HepG2 (cell line): Measurements from ENCODE around the gene CRIP1. TPM values are rescaled to one million over a fixed set of nuclear protein-coding genes. Genes with fewer than 3 reads are reported as not detected.

ENCODE experiments used
- ATAC-seq: fragments of 200-7000 bp; cut with Tn5 transposase; 3 replicates; pipeline ENCODE4 v1.9.1; 2020; ENCODE audit warnings: mild to moderate bottlenecking, moderate library complexity
- BruUV-seq: library from RNA; stranded (reverse); fragments of 400-500 nt; replicated peaks from 2 replicates; lab custom pipeline; 2021; lab: Mats Ljungman, UMichigan
- CTCF ChIA-PET: fragments of 300-600 bp; formaldehyde crosslinking; extraction: SDS; loops from one replicate; lab custom pipeline; 2021; ENCODE audit warnings: low total read pairs, inconsistent platforms, low intra/inter-chr PET ratio; lab: Yijun Ruan, JAX
- POLR2A ChIA-PET: fragments of 350-600 bp; sonication (Branson Sonifier 250); formaldehyde crosslinking; loops from one replicate; lab custom pipeline; 2020; ENCODE audit warnings: antibody characterized with exemption, inconsistent platforms; lab: Yijun Ruan, JAX
- DNase-seq: peaks from one replicate; pipeline ENCODE4 v3.0.0-alpha.2; 2015; ENCODE audit warnings: low spot score
- FAIRE-seq: peaks from 3 replicates; lab custom pipeline; 2011; peaks lifted over from hg19 to GRCh38; lab: Jason Lieb, UNC
- H2AFZ ChIP-seq: one replicate; pipeline ENCODE4 v1.6.1; 2011; ENCODE audit warnings: low read length, inconsistent platforms
- H3K27ac ChIP-seq: fragments of 300-600 bp; 3 replicates; pipeline ENCODE4 v1.8.0; 2011; ENCODE audit warnings: mixed run types, mild to moderate bottlenecking, mixed read lengths, low read length, inconsistent platforms; ENCODE audit not compliant: insufficient read depth; ENCODE audit errors: extremely low read length
- H3K27me3 ChIP-seq, 2 experiments: fragments of 200-600 bp in 1 of 2; 2 replicates in 1 of 2; 3 replicates in 1 of 2; pipeline versions ENCODE4 v1.6.0 to v1.8.0; 2011; ENCODE audit warnings: low read length in 2 of 2, mild to moderate bottlenecking in 2 of 2, moderate library complexity in 2 of 2, inconsistent platforms in 1 of 2; ENCODE audit not compliant: insufficient read depth in 2 of 2, control insufficient read depth in 1 of 2
- H3K36me3 ChIP-seq, 2 experiments: fragments of 200-600 bp in 1 of 2; replicated peaks in 1 of 2; 2 replicates in 1 of 2; 3 replicates in 1 of 2; pipeline versions ENCODE4 v1.5.1 to v1.8.0; 2011; ENCODE audit warnings: low read length in 2 of 2, inconsistent platforms in 1 of 2; ENCODE audit not compliant: insufficient read depth in 2 of 2, control insufficient read depth in 1 of 2
- H3K4me1 ChIP-seq: 2 replicates; pipeline ENCODE4 v1.5.1; 2012; ENCODE audit warnings: low read length, inconsistent platforms; ENCODE audit not compliant: insufficient read depth
- H3K4me2 ChIP-seq: 2 replicates; pipeline ENCODE4 v1.6.0; 2011; ENCODE audit warnings: low read depth, low read length, inconsistent platforms
- H3K4me3 ChIP-seq, 3 experiments: fragments of 200-600 bp in 1 of 3; sonication (generic), shearing (Covaris generic) in 1 of 3; replicated peaks in 1 of 3; 2 replicates each; pipeline ENCODE4 v1.5.1; 2011 to 2016; ENCODE audit warnings: low read length in 3 of 3, inconsistent platforms in 2 of 3, low read depth in 2 of 3, mild to moderate bottlenecking in 2 of 3, control low read depth in 1 of 3, mixed read lengths in 1 of 3; ENCODE audit not compliant: insufficient read depth in 1 of 3
- H3K79me2 ChIP-seq: one replicate; pipeline ENCODE4 v1.6.1; 2011; ENCODE audit warnings: low read length, inconsistent platforms; ENCODE audit not compliant: insufficient read depth
- H3K9ac ChIP-seq: 2 replicates; pipeline ENCODE4 v1.6.0; 2011; ENCODE audit warnings: mild to moderate bottlenecking, low read depth, low read length, inconsistent platforms; ENCODE audit not compliant: insufficient read depth
- H3K9me3 ChIP-seq: 2 replicates; pipeline ENCODE4 v1.5.1; 2012; ENCODE audit warnings: mild to moderate bottlenecking, low read length
- H4K20me1 ChIP-seq: 2 replicates; pipeline ENCODE4 v1.6.0; 2011; ENCODE audit warnings: inconsistent platforms, mild to moderate bottlenecking, low read length, moderate library complexity; ENCODE audit not compliant: insufficient read depth
- EZH2 ChIP-seq: conservative IDR thresholded peaks from 2 replicates; pipeline ENCODE4 v1.6.1; 2012; ENCODE audit warnings: mild to moderate bottlenecking, low read depth, low read length, moderate library complexity
- FOXK2 ChIP-seq: fragments of 450-650 bp; IDR thresholded peaks from 2 replicates; pipeline ENCODE4 v1.6.1; 2016
- KDM1A ChIP-seq: IDR thresholded peaks from 2 replicates; pipeline ENCODE4 v1.6.1; 2016; ENCODE audit warnings: missing compliant biosample characterization
- KDM5B ChIP-seq: sonication (generic); formaldehyde crosslinking; IDR thresholded peaks from 2 replicates; pipeline ENCODE4 v1.4.0; 2020; ENCODE audit warnings: missing genetic modification reagents, mild to moderate bottlenecking, borderline replicate concordance
- MAFF ChIP-seq: IDR thresholded peaks from 2 replicates; pipeline ENCODE4 v1.6.1; 2011; ENCODE audit warnings: low read depth, low read length, improper control_type of control experiment
- MED13 ChIP-seq: sonication (generic); formaldehyde crosslinking; IDR thresholded peaks from 2 replicates; pipeline ENCODE4 v1.5.0; 2020; ENCODE audit warnings: missing genetic modification reagents
- REXO4 ChIP-seq: sonication (generic); formaldehyde crosslinking; IDR thresholded peaks from 2 replicates; pipeline ENCODE4 v1.8.0; 2022; ENCODE audit warnings: missing genetic modification reagents, mild to moderate bottlenecking, borderline replicate concordance
- SP140L ChIP-seq: sonication (generic); formaldehyde crosslinking; IDR thresholded peaks from 2 replicates; pipeline ENCODE4 v1.4.0; 2020; ENCODE audit warnings: missing genetic modification reagents, borderline replicate concordance
- SPEN ChIP-seq: sonication (generic); formaldehyde crosslinking; IDR thresholded peaks from 2 replicates; pipeline ENCODE4 v1.5.1; 2020; ENCODE audit warnings: low read depth, mild to moderate bottlenecking, missing genetic modification reagents
- TSC22D2 ChIP-seq: sonication (generic); formaldehyde crosslinking; IDR thresholded peaks from 2 replicates; pipeline ENCODE4 v1.5.1; 2020; ENCODE audit warnings: missing genetic modification reagents, mild to moderate bottlenecking, borderline replicate concordance
- ZKSCAN5 ChIP-seq: sonication (generic); formaldehyde crosslinking; IDR thresholded peaks from 2 replicates; pipeline ENCODE4 v1.5.1; 2020; ENCODE audit warnings: mild to moderate bottlenecking, missing genetic modification reagents
- ZNF207 ChIP-seq: fragments of 450-650 bp; IDR thresholded peaks from 2 replicates; pipeline ENCODE4 v1.6.1; 2016; ENCODE audit warnings: antibody characterized with exemption, borderline replicate concordance
- ZNF224 ChIP-seq: sonication (generic); formaldehyde crosslinking; IDR thresholded peaks from 2 replicates; pipeline ENCODE4 v1.5.0; 2020; ENCODE audit warnings: mild to moderate bottlenecking, missing genetic modification reagents
- ZNF225 ChIP-seq: sonication (generic); formaldehyde crosslinking; IDR thresholded peaks from 2 replicates; pipeline ENCODE4 v1.4.0; 2020; ENCODE audit warnings: mild to moderate bottlenecking, missing genetic modification reagents
- ZNF274 ChIP-seq: sonication (generic); formaldehyde crosslinking; IDR thresholded peaks from 2 replicates; pipeline ENCODE4 v1.5.1; 2020; ENCODE audit warnings: mild to moderate bottlenecking, missing genetic modification reagents
- ZNF713 ChIP-seq: sonication (generic); formaldehyde crosslinking; IDR thresholded peaks from 2 replicates; pipeline ENCODE4 v1.4.0; 2020; ENCODE audit warnings: mild to moderate bottlenecking, missing genetic modification reagents
- WGBS: methylation state at CpG from one replicate; pipeline ENCODE4 v1.1.6; 2017; ENCODE audit warnings: low lambda C conversion rate; 5-methylcytosine and 5-hydroxymethylcytosine counted together
- in situ Hi-C: cut with HindIII; loops from 2 replicates; pipeline ENCODE4 v1.10.0; 2017; ENCODE audit warnings: low pct_unique_long_range_greater_than_20kb; ENCODE audit not compliant: extremely low pct_ligation_motif_present
- intact Hi-C: fragments of 100-400 bp; cut with micrococcal nuclease; formaldehyde crosslinking; loops from one replicate; pipeline ENCODE4 v1.10.0; 2022; ENCODE audit not compliant: unreplicated experiment
- polyA plus RNA-seq, 8 experiments: library from polyadenylated mRNA; depleted of rRNA in 3 of 8; stranded (reverse) in 7 of 8; unstranded in 1 of 8; fragments of >200 nt; fragmentation: Illumina TruSeq in 4 of 8; extraction: Trizol in 4 of 8; gene quantifications; 2 replicates each; pipeline versions ENCODE4 v1.2.1 to v1.2.3, GENCODE V29; 2011 to 2016; ENCODE audit warnings: low read depth in 4 of 8, missing spikeins in 1 of 8, mixed read lengths in 1 of 8; ENCODE audit not compliant: insufficient read depth in 1 of 8
- total RNA-seq, 5 experiments: library from RNA; depleted of rRNA; stranded (reverse); fragments of >200 nt; fragmentation: Illumina TruSeq; extraction: Trizol; gene quantifications; 2 replicates each; pipeline ENCODE4 v1.2.3, GENCODE V29; 2016; ENCODE audit warnings: low read depth in 1 of 5
- TF ChIP-seq, protein P1 (sequence below): sonication (generic); formaldehyde crosslinking; IDR thresholded peaks from 2 replicates; pipeline ENCODE4 v1.4.0; 2020; ENCODE audit warnings: low read depth, mild to moderate bottlenecking, missing genetic modification reagents
- TF ChIP-seq, protein P2 (sequence below): sonication (generic); formaldehyde crosslinking; IDR thresholded peaks from 2 replicates; pipeline ENCODE4 v1.4.0; 2020; ENCODE audit warnings: missing genetic modification reagents

CRIP1 gene
- total and polyA plus RNA-seq, 2 of the 13 experiments (the other 11 are each of a cell fraction or from before 2014, with no cell fraction given), result 53.9 to 59.5 TPM

DNA sequence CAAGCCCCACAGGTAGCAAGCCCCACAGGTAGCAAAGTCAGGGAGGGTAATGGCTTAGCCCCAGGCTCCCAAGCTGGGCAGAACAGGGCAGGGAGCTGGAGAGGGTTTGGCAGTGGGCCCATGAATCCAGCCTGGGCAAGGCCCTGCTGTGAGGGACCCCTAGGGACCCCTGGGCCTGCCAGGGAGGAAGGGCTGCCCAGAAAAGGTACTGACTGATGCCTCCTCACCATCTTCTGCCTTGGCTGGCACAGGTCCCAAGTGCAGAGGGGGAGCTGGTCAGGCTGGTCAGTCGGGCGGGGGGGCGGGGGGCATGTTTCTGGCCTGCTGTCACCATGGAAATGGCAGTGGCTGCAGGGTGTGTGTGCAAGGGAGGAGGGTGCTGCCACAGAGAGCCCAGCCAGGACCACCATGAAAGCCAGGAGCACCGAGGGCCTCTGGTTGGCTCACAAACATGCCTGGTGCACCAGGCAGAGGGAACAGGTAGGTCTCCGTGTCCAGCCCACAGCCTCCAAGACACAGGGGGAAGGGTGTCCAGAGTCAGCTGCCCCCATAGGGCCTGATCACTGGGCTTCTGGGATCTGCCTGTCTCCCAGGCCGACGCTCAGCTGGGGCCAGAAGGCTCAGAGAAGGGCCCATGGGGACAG lies 13.5 kb upstream of the CRIP1 start:
- TF ChIP-seq KDM5B (CRISPR knock-in tag) (no peak), ZNF274 (no peak), ZKSCAN5 (no peak), SP140L (CRISPR knock-in tag) (no peak), ZNF225 (CRISPR knock-in tag) (no peak), REXO4 (CRISPR knock-in tag) (no peak), EZH2 (no peak), MAFF (no peak), ZNF713 (CRISPR knock-in tag) (no peak), FOXK2 (no peak), MED13 (CRISPR knock-in tag) (no peak), SPEN (CRISPR knock-in tag) (no peak), TSC22D2 (CRISPR knock-in tag) (no peak), ZNF207 (no peak), ZNF224 (no peak), KDM1A (CRISPR knock-in tag) (no peak)
- TF ChIP-seq, protein P1, sequence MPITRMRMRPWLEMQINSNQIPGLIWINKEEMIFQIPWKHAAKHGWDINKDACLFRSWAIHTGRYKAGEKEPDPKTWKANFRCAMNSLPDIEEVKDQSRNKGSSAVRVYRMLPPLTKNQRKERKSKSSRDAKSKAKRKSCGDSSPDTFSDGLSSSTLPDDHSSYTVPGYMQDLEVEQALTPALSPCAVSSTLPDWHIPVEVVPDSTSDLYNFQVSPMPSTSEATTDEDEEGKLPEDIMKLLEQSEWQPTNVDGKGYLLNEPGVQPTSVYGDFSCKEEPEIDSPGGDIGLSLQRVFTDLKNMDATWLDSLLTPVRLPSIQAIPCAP (CRISPR knock-in tag), result no peak
- TF ChIP-seq, protein P2, sequence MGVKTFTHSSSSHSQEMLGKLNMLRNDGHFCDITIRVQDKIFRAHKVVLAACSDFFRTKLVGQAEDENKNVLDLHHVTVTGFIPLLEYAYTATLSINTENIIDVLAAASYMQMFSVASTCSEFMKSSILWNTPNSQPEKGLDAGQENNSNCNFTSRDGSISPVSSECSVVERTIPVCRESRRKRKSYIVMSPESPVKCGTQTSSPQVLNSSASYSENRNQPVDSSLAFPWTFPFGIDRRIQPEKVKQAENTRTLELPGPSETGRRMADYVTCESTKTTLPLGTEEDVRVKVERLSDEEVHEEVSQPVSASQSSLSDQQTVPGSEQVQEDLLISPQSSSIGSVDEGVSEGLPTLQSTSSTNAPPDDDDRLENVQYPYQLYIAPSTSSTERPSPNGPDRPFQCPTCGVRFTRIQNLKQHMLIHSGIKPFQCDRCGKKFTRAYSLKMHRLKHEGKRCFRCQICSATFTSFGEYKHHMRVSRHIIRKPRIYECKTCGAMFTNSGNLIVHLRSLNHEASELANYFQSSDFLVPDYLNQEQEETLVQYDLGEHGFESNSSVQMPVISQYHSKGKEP, result no peak
- DNase-seq (no peak), FAIRE-seq (no peak), ATAC-seq (no peak)
- peaks cover 33% of the 10 kb centered on the region for H3K4me1 ChIP-seq
- H3K9me3 ChIP-seq, result no peaks in the 10 kb centered on the region
- no TSS peak for BruUV-seq
- POLR2A ChIA-PET, result no interaction called here
- H3K4me2 ChIP-seq, result peak overlapping the region; percentile 74
- H3K4me3 ChIP-seq, result peak overlapping the region in 1 of 3 experiments; percentile 83; a peak in 1 of 6 replicates
- no peak overlapping the region for H3K27ac ChIP-seq
- 0 out of 2 replicates have a peak, but pooled peaks cover 2% of the 10 kb centered on the region for H4K20me1 ChIP-seq
- no peak overlapping the region for H2AFZ ChIP-seq
- intact Hi-C loops (no loop called here), in situ Hi-C loops (no loop called here)
- 0% methylated on average over 3 of the region's 7 CpGs for WGBS
- CTCF ChIA-PET, result no interaction called here
- 0 out of 2 replicates have a peak overlapping the region, but pooled peaks have one; percentile 63 for H3K9ac ChIP-seq
- peaks cover 0 to 4% of the 10 kb centered on the region in 2 experiments; a peak in 2 of 5 replicates for H3K27me3 ChIP-seq
- H3K79me2 ChIP-seq, result no peaks in the 10 kb centered on the region
- peaks cover 0 to 1% of the 10 kb centered on the region in 2 experiments; a peak in 1 of 5 replicates for H3K36me3 ChIP-seq
